Dendritic cell treated with granulocyte-macrophage colony-stimulating factor and Interleukin-4, amounts not matched to agents 40 ng/mL and 50 ng/mL, for 4 days (primary cell): ENCODE measurements around the gene INPP4B.

Source experiments
- H3K27ac Mint-ChIP-seq: one replicate; pipeline ENCODE4 v1.8.0; 2022; ENCODE audit warnings: mild to moderate bottlenecking, mixed read lengths
- H3K27me3 Mint-ChIP-seq: one replicate; pipeline ENCODE4 v1.8.0; 2022; ENCODE audit warnings: mild to moderate bottlenecking, mixed read lengths
- H3K36me3 Mint-ChIP-seq: one replicate; pipeline ENCODE4 v1.8.0; 2022; ENCODE audit warnings: low read depth, mixed read lengths
- H3K4me1 Mint-ChIP-seq: one replicate; pipeline ENCODE4 v1.8.0; 2022; ENCODE audit warnings: low read depth, mixed read lengths
- H3K4me3 Mint-ChIP-seq: one replicate; pipeline ENCODE4 v1.8.0; 2022; ENCODE audit warnings: mild to moderate bottlenecking, moderate library complexity, mixed read lengths
- H3K9me3 Mint-ChIP-seq: one replicate; pipeline ENCODE4 v1.8.0; 2022; ENCODE audit warnings: mixed read lengths
- intact Hi-C: fragments of 100-400 bp; cut with micrococcal nuclease; formaldehyde crosslinking; loops from one replicate; pipeline ENCODE4 v1.15.0; 2022

INPP4B gene

GRCh38 chr4:142435599-142436235, 410.4 kb downstream of the INPP4B start:
- Mint-ChIP-seq H3K27ac (no peak overlapping the region), H3K36me3 (no peaks in the 10 kb centered on the region)
- intact Hi-C loops = no loop called here

GRCh38 chr4:142434519-142435224, 411.4 kb downstream of the INPP4B start:
- Mint-ChIP-seq H3K4me1 (no peaks in the 10 kb centered on the region), H3K27me3 (no peaks in the 10 kb centered on the region), H3K36me3 (no peaks in the 10 kb centered on the region), H3K27ac (no peak overlapping the region), H3K9me3 (peaks cover 9% of the 10 kb centered on the region), H3K4me3 (no peak overlapping the region)
- intact Hi-C loops = no loop called here

More at GRCh38 chr4:142435599-142436235, 410.4 kb downstream of the INPP4B start:
- H3K27me3 Mint-ChIP-seq = no peaks in the 10 kb centered on the region
- no peaks in the 10 kb centered on the region for H3K4me1 Mint-ChIP-seq
- peaks cover 9% of the 10 kb centered on the region for H3K9me3 Mint-ChIP-seq
- no peak overlapping the region for H3K4me3 Mint-ChIP-seq

- H3K4me1 Mint-ChIP-seq = no peaks in the 10 kb centered on the region
- H3K9me3 Mint-ChIP-seq = no peaks in the 10 kb centered on the region
- H3K27ac Mint-ChIP-seq = no peak overlapping the region
- H3K27me3 Mint-ChIP-seq = no peaks in the 10 kb centered on the region
- no peak overlapping the region for H3K4me3 Mint-ChIP-seq
- intact Hi-C loops = no loop called here
- no peaks in the 10 kb centered on the region for H3K36me3 Mint-ChIP-seq
Measured at GRCh38 chr4:142428715-142429114, 417.4 kb downstream of the INPP4B start.

- intact Hi-C loops = no loop called here
- no peak overlapping the region for H3K27ac Mint-ChIP-seq
- H3K4me1 Mint-ChIP-seq = no peaks in the 10 kb centered on the region
Measured at GRCh38 chr4:142427456-142427855, 418.6 kb downstream of the INPP4B start.

GRCh38 chr4:142423861-142424260, 422.2 kb downstream of the INPP4B start:
- Mint-ChIP-seq H3K4me1 (no peaks in the 10 kb centered on the region), H3K27me3 (no peaks in the 10 kb centered on the region)
- intact Hi-C loops = no loop called here

More at GRCh38 chr4:142427456-142427855, 418.6 kb downstream of the INPP4B start:
- H3K27me3 Mint-ChIP-seq = no peaks in the 10 kb centered on the region
- no peak overlapping the region for H3K4me3 Mint-ChIP-seq
- no peaks in the 10 kb centered on the region for H3K9me3 Mint-ChIP-seq
- H3K36me3 Mint-ChIP-seq = no peaks in the 10 kb centered on the region

GRCh38 chr4:142420311-142421095, 425.6 kb downstream of the INPP4B start:
- H3K4me1 Mint-ChIP-seq = no peaks in the 10 kb centered on the region

More at GRCh38 chr4:142423861-142424260, 422.2 kb downstream of the INPP4B start:
- Mint-ChIP-seq H3K4me3 (no peak overlapping the region), H3K9me3 (no peaks in the 10 kb centered on the region), H3K27ac (no peak overlapping the region), H3K36me3 (no peaks in the 10 kb centered on the region)

GRCh38 chr4:142419712-142420111, 426.4 kb downstream of the INPP4B start:
- H3K36me3 Mint-ChIP-seq = no peaks in the 10 kb centered on the region
- no peaks in the 10 kb centered on the region for H3K27me3 Mint-ChIP-seq
- no peak overlapping the region for H3K27ac Mint-ChIP-seq
- no peaks in the 10 kb centered on the region for H3K4me1 Mint-ChIP-seq
- no peak overlapping the region for H3K4me3 Mint-ChIP-seq
- intact Hi-C loops = no loop called here
- H3K9me3 Mint-ChIP-seq = no peaks in the 10 kb centered on the region

More at GRCh38 chr4:142420311-142421095, 425.6 kb downstream of the INPP4B start:
- no peaks in the 10 kb centered on the region for H3K9me3 Mint-ChIP-seq
- no peak overlapping the region for H3K4me3 Mint-ChIP-seq
- intact Hi-C loops = no loop called here
- H3K36me3 Mint-ChIP-seq = no peaks in the 10 kb centered on the region
- no peaks in the 10 kb centered on the region for H3K27me3 Mint-ChIP-seq
- no peak overlapping the region for H3K27ac Mint-ChIP-seq

GRCh38 chr4:142418697-142419096, 427.4 kb downstream of the INPP4B start:
- intact Hi-C loops = no loop called here
- H3K4me1 Mint-ChIP-seq = no peaks in the 10 kb centered on the region
- H3K9me3 Mint-ChIP-seq = no peaks in the 10 kb centered on the region

GRCh38 chr4:142416711-142417275, 429.3 kb downstream of the INPP4B start:
- H3K9me3 Mint-ChIP-seq = no peaks in the 10 kb centered on the region
- intact Hi-C loops = no loop called here

More at GRCh38 chr4:142418697-142419096, 427.4 kb downstream of the INPP4B start:
- Mint-ChIP-seq H3K4me3 (no peak overlapping the region), H3K27ac (no peak overlapping the region), H3K27me3 (no peaks in the 10 kb centered on the region), H3K36me3 (no peaks in the 10 kb centered on the region)

GRCh38 chr4:142416121-142416520, 430.0 kb downstream of the INPP4B start:
- H3K4me3 Mint-ChIP-seq = no peak overlapping the region
- no peaks in the 10 kb centered on the region for H3K36me3 Mint-ChIP-seq
- intact Hi-C loops = no loop called here
- no peaks in the 10 kb centered on the region for H3K4me1 Mint-ChIP-seq
- no peaks in the 10 kb centered on the region for H3K9me3 Mint-ChIP-seq
- no peaks in the 10 kb centered on the region for H3K27me3 Mint-ChIP-seq
- H3K27ac Mint-ChIP-seq = no peak overlapping the region

More at GRCh38 chr4:142416711-142417275, 429.3 kb downstream of the INPP4B start:
- Mint-ChIP-seq H3K27ac (no peak overlapping the region), H3K27me3 (no peaks in the 10 kb centered on the region), H3K4me3 (no peak overlapping the region), H3K36me3 (no peaks in the 10 kb centered on the region), H3K4me1 (no peaks in the 10 kb centered on the region)

- Mint-ChIP-seq H3K27me3 (no peaks in the 10 kb centered on the region), H3K4me1 (no peaks in the 10 kb centered on the region), H3K36me3 (no peaks in the 10 kb centered on the region), H3K27ac (no peak overlapping the region), H3K4me3 (no peak overlapping the region), H3K9me3 (no peaks in the 10 kb centered on the region)
- intact Hi-C loops = no loop called here
Measured at GRCh38 chr4:142414366-142414990, 431.6 kb downstream of the INPP4B start.

- Mint-ChIP-seq H3K9me3 (no peaks in the 10 kb centered on the region), H3K4me3 (no peak overlapping the region), H3K4me1 (no peaks in the 10 kb centered on the region), H3K27me3 (no peaks in the 10 kb centered on the region), H3K36me3 (no peaks in the 10 kb centered on the region), H3K27ac (no peak overlapping the region)
- intact Hi-C loops = no loop called here
Measured at GRCh38 chr4:142413485-142413884, 432.6 kb downstream of the INPP4B start.

- intact Hi-C loops = no loop called here
- H3K27ac Mint-ChIP-seq = no peak overlapping the region
- no peaks in the 10 kb centered on the region for H3K36me3 Mint-ChIP-seq
- H3K9me3 Mint-ChIP-seq = no peaks in the 10 kb centered on the region
- no peaks in the 10 kb centered on the region for H3K4me1 Mint-ChIP-seq
- no peak overlapping the region for H3K4me3 Mint-ChIP-seq
- H3K27me3 Mint-ChIP-seq = no peaks in the 10 kb centered on the region
Measured at GRCh38 chr4:142411993-142412392, 434.1 kb downstream of the INPP4B start.
